ENCODE measurements around the gene PIGS.

GRCh38 chr17:28523876-28524275 is 47.4 kb downstream of the PIGS start:
- TF ChIP-seq CTCF (IDR thresholded peaks at IDR 0.05) (no peak), POLR2A (IDR thresholded peaks at IDR 0.05) (no peak)

Data from breast epithelium (tissue), 3 donors.